Mucosa of rectum (tissue), 2 donors: ENCODE measurements around the gene IL19.

Experiments used
- H3K27ac ChIP-seq, 2 donors: one replicate each; pipeline ENCODE4 v1.7.0; 2013; ENCODE audit warnings: inconsistent platforms in 2 of 2, low read depth in 2 of 2, low read length in 2 of 2
- H3K27me3 ChIP-seq, 2 donors: one replicate each; pipeline ENCODE4 v1.7.0; 2013; ENCODE audit warnings: low read length in 2 of 2; ENCODE audit not compliant: control insufficient read depth in 2 of 2, insufficient read depth in 2 of 2
- H3K36me3 ChIP-seq, 2 donors: one replicate each; pipeline ENCODE4 v1.7.0; 2013; ENCODE audit warnings: low read length in 2 of 2; ENCODE audit not compliant: control insufficient read depth in 2 of 2, insufficient read depth in 2 of 2
- H3K4me1 ChIP-seq, 2 donors: one replicate each; pipeline ENCODE4 v1.7.0; 2013; ENCODE audit warnings: low read length in 2 of 2, mild to moderate bottlenecking in 1 of 2; ENCODE audit not compliant: control insufficient read depth in 2 of 2, insufficient read depth in 2 of 2
- H3K4me3 ChIP-seq, 2 donors: one replicate each; pipeline ENCODE4 v1.7.0; 2013; ENCODE audit warnings: low read length in 2 of 2
- H3K9ac ChIP-seq, 2 donors: one replicate each; pipeline ENCODE4 v1.7.0; 2013; ENCODE audit warnings: low read length in 2 of 2, low read depth in 1 of 2, mild to moderate bottlenecking in 1 of 2
- H3K9me3 ChIP-seq, 2 donors: one replicate each; pipeline ENCODE4 v1.7.0; 2013; ENCODE audit warnings: low read length in 2 of 2; ENCODE audit not compliant: control insufficient read depth in 2 of 2
- donor health status: healthy.
- donor health status: Normal muscosa, but diverticular disease.

Gene IL19

DNA sequence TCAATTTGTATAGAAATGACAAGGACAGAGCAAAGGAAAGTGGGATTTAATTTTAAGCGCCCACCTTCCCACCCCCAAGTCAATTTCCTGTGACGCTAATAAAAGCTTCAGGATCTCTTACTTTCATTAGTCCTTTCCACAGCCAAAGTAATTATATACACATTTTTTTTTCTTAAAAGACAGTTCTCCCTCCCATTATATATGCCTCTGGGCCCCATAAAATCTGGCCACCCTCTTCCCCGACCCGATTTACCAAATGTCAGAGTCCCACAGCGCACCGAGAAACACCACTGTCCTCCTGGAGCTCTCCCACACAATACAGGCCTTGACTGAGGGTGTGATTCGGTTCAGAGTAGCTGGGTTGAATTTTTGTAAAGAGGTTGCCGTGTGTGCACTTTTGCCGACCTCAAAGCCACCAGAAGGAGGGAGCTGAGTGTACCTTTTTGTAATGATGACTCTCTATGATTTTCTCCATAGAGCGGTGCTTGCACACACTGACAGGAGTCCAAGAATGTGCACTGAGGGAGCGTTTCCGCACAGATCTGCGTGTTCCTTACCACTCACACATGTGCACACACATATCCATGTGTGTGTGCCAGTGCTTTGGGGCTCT, 27.9 kb downstream of the IL19 start:
- Histone ChIP-seq H3K36me3 (no peaks in the 10 kb centered on the region), H3K4me3 (no peak overlapping the region), H3K27me3 (peaks cover 0 to 4% of the 10 kb centered on the region in 2 donors), H3K9me3 (no peaks in the 10 kb centered on the region), H3K4me1 (no peaks in the 10 kb centered on the region), H3K27ac (no peak overlapping the region), H3K9ac (no peak overlapping the region)

DNA sequence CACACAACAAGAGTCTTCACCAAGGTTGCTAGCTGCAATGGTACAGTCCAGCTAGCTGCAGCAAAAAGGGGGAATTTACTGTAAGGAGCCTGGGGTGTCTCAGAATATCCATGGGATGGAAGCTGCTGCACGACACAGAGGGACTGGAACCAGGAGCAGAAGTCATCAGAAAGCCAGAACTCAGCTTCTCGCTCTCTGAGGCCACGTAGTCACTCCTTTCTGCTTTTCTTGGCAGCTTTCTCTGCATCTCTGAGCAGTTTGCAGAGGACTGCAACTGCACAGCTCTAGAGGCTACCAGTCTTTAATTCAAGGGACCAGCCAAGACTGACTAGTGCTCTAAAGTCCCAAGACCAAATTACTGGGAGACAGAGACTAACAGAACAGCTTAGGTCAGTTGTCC, 28.7 kb downstream of the IL19 start:
- H3K9ac ChIP-seq: no peak overlapping the region
- H3K4me1 ChIP-seq: no peaks in the 10 kb centered on the region
- H3K27me3 ChIP-seq: peaks cover 0 to 4% of the 10 kb centered on the region in 2 donors
- no peak overlapping the region for H3K4me3 ChIP-seq
- no peaks in the 10 kb centered on the region for H3K9me3 ChIP-seq
- H3K36me3 ChIP-seq: no peaks in the 10 kb centered on the region
- H3K27ac ChIP-seq: no peak overlapping the region

DNA sequence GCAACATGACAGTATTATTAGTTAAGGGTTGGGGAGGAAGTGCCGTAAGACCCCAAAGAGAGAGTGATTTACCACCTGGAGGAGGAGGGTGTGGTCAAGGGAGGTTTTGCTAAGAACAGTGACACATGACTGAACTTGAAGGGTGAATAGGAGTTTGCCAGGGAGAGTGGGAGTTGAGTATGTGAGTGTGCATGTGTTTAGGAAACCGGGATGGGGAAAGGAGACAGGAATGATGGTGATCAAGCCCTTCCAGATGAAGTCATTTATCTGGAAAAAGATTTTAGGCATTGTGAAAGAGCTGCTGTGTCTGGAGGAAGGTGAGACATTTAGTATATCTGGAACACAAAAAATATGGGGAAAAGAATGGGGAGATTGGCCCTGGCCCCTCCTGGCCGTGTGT, 29.8 kb downstream of the IL19 start:
- Histone ChIP-seq H3K9me3 (no peaks in the 10 kb centered on the region), H3K27me3 (peaks cover 0 to 4% of the 10 kb centered on the region in 2 donors), H3K36me3 (no peaks in the 10 kb centered on the region), H3K4me3 (no peak overlapping the region), H3K9ac (no peak overlapping the region), H3K4me1 (no peaks in the 10 kb centered on the region), H3K27ac (no peak overlapping the region)

- H3K36me3 ChIP-seq: no peaks in the 10 kb centered on the region
- no peaks in the 10 kb centered on the region for H3K9me3 ChIP-seq
Observed at GRCh38 chr1:206800891-206801290, 30.3 kb downstream of the IL19 start.

GRCh38 chr1:206801467-206801866, 30.9 kb downstream of the IL19 start:
- Histone ChIP-seq H3K9ac (no peak overlapping the region), H3K27ac (no peak overlapping the region), H3K27me3 (peaks cover 0 to 4% of the 10 kb centered on the region in 2 donors), H3K4me1 (no peaks in the 10 kb centered on the region), H3K9me3 (no peaks in the 10 kb centered on the region), H3K4me3 (no peak overlapping the region), H3K36me3 (no peaks in the 10 kb centered on the region)

More at GRCh38 chr1:206800891-206801290, 30.3 kb downstream of the IL19 start:
- peaks cover 0 to 4% of the 10 kb centered on the region in 2 donors for H3K27me3 ChIP-seq
- no peak overlapping the region for H3K9ac ChIP-seq
- no peak overlapping the region for H3K4me3 ChIP-seq
- H3K27ac ChIP-seq: no peak overlapping the region
- no peaks in the 10 kb centered on the region for H3K4me1 ChIP-seq

DNA sequence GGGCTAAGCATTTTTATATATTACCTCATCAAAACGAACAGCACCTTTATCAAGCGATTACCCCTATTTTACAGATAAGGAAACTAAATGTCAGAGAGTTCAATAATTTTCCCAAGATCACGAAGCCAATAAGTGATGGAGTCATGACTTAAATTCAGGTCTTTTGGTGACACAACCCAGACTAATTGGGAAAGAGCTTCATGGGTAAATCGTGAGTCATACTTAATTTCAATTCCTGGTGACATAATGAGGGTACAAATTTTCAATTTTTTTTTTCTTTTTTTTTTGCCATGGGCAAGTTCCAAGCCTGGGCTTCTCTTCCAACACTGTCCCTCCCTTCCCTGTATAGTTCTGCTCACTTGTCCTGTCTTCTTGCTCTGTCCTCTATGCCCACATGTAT, 31.8 kb downstream of the IL19 start:
- no peaks in the 10 kb centered on the region for H3K36me3 ChIP-seq
- H3K4me1 ChIP-seq: no peaks in the 10 kb centered on the region
- H3K9ac ChIP-seq: no peak overlapping the region
- no peak overlapping the region for H3K27ac ChIP-seq
- H3K4me3 ChIP-seq: no peak overlapping the region
- H3K27me3 ChIP-seq: peaks cover 0 to 4% of the 10 kb centered on the region in 2 donors
- H3K9me3 ChIP-seq: no peaks in the 10 kb centered on the region

- Histone ChIP-seq H3K4me3 (no peak overlapping the region), H3K27me3 (peaks cover 0 to 4% of the 10 kb centered on the region in 2 donors), H3K4me1 (no peaks in the 10 kb centered on the region), H3K36me3 (no peaks in the 10 kb centered on the region), H3K9me3 (no peaks in the 10 kb centered on the region), H3K9ac (no peak overlapping the region), H3K27ac (peak overlapping the region; percentile 21 to 59)
Observed at GRCh38 chr1:206803221-206803730, 32.7 kb downstream of the IL19 start.

DNA sequence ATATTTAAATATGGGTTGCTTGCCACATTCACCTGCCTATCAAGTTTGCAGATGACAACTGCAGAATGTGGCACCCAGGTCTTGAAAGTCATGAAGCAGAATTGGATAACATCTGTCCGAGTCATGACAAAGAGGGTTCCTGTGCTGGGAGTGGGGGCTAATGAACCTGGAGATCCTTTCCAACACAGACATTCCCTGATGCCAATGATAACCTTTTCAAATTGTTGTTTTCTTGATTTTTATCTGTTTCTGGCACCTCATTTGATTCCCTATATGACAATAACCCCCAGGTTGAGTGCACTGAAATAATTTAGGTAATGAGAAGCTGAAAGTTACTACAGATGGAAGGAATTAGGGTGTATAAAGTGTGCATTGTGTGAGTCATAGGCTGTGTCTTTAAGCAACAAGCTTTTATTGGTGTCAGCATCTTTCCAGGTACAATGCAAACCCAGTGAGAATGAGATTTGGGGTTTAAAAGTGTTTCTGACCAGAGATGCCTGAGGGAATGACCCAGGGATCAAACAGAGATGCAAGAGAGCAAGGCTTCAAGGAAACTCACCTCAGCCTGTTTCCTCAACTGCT, 33.7 kb downstream of the IL19 start:
- Histone ChIP-seq H3K4me1 (no peaks in the 10 kb centered on the region), H3K27ac (peak overlapping the region in 1 of 2 donors; percentile 59), H3K9me3 (no peaks in the 10 kb centered on the region), H3K27me3 (peaks cover 0 to 4% of the 10 kb centered on the region in 2 donors), H3K36me3 (no peaks in the 10 kb centered on the region), H3K4me3 (no peak overlapping the region), H3K9ac (no peak overlapping the region)

DNA sequence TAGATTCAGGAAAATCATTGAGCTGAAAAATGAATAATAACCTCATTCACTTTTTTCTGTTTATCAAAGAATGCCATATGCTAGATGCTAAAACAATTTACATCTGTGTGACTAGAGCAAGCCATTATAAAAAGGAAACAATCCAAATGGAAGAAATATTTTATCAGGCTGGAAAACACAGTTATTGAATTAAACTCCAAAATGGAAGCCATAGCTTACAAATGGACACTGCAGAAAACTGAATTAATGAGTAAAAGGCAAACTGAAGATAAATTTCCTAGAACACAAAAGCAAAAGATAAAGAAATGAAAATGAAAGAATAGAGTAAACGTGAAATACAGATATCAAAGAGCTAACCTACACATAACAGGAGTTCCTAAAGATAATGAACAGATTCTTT, 34.8 kb downstream of the IL19 start:
- H3K4me3 ChIP-seq: no peak overlapping the region
- no peaks in the 10 kb centered on the region for H3K9me3 ChIP-seq
- H3K27ac ChIP-seq: no peak overlapping the region
- H3K27me3 ChIP-seq: peaks cover 0 to 4% of the 10 kb centered on the region in 2 donors
- H3K4me1 ChIP-seq: no peaks in the 10 kb centered on the region
- H3K36me3 ChIP-seq: no peaks in the 10 kb centered on the region
- H3K9ac ChIP-seq: no peak overlapping the region

DNA sequence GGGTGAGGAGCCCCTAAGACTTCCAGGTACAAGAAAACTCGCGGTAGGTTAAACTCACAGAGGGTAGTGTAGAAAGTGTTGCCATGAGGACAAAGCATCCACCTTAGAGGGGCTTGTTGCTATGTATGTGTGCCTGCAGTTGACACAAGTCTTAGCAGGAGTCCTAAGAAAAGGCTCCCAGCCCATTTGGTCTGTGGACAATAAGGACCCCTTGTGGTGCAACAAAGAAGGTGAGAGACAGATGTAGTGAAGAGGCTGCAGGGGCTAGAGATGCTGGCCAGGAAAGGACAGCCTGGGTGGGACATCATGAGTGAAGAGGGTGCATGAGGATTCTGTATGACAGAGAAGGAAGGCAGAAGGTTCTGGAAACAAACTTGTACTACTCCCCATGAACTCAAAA, 38.0 kb downstream of the IL19 start:
- peaks cover 0 to 4% of the 10 kb centered on the region in 2 donors for H3K9me3 ChIP-seq

More for the DNA sequence above, 38.0 kb downstream of the IL19 start:
- no peaks in the 10 kb centered on the region for H3K36me3 ChIP-seq
- no peak overlapping the region for H3K27ac ChIP-seq
- H3K9ac ChIP-seq: no peak overlapping the region
- no peaks in the 10 kb centered on the region for H3K27me3 ChIP-seq
- no peak overlapping the region for H3K4me3 ChIP-seq
- H3K4me1 ChIP-seq: no peaks in the 10 kb centered on the region
